Brain microvascular endothelial cell (primary cell): Measurements from ENCODE around the gene MAGOH.

ENCODE experiments used
- DNase-seq: peaks from one replicate; pipeline ENCODE4 v3.0.0-alpha.2; 2020
- H3K27ac ChIP-seq: fragments of 250-450 bp; sonication (Bioruptor Pico); 2 replicates; pipeline ENCODE4 v1.5.1; 2020; ENCODE audit warnings: mild to moderate bottlenecking, moderate library complexity
- H3K27me3 ChIP-seq: fragments of 250-450 bp; sonication (Bioruptor Pico); replicated peaks from 2 replicates; pipeline ENCODE4 v1.5.1; 2020; ENCODE audit warnings: mild to moderate bottlenecking
- H3K36me3 ChIP-seq: fragments of 250-450 bp; sonication (Bioruptor Pico); replicated peaks from 2 replicates; pipeline ENCODE4 v1.5.1; 2020; ENCODE audit warnings: mild to moderate bottlenecking
- H3K4me3 ChIP-seq: 2 replicates; pipeline ENCODE4 v1.5.1; 2011; ENCODE audit warnings: low read depth, mild to moderate bottlenecking, control low read depth, low read length, moderate library complexity
- in situ Hi-C: cut with HindIII; loops from 2 replicates; pipeline ENCODE4 v1.10.0; 2017; ENCODE audit warnings: low sequenced_read_pairs, low pct_ligation_motif_present
- TF ChIP-seq, protein P1 (sequence below): IDR thresholded peaks from 2 replicates; pipeline ENCODE4 v1.5.1; 2011; ENCODE audit warnings: low read depth, mild to moderate bottlenecking, moderate library complexity, low read length, control low read depth, inconsistent platforms; ENCODE audit errors: missing control alignments

Gene MAGOH

DNA sequence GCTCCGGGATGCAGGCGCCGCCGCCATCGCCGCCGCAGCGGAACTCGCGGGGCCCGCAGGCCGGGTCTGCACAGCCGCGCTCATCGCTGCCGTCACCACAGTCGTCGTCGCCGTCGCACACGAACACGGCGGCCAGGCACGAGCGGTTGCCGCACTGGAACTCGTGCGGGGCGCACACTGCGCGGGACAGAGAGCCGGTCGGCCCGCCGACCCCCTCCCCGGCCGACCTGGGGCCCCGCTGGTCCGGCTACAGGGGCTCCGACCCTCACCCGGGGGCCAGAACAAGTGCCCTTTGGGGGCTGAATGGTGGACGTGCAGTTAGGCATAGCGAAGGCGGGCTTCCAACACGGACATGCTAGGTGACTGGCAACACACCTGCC lies 38.6 kb upstream of the MAGOH start:
- Histone ChIP-seq H3K4me3 (no peak overlapping the region), H3K27me3 (no peaks in the 10 kb centered on the region), H3K36me3 (no peaks in the 10 kb centered on the region), H3K27ac (no peak overlapping the region)
- DNase-seq, result no peak
- TF ChIP-seq, protein P1, sequence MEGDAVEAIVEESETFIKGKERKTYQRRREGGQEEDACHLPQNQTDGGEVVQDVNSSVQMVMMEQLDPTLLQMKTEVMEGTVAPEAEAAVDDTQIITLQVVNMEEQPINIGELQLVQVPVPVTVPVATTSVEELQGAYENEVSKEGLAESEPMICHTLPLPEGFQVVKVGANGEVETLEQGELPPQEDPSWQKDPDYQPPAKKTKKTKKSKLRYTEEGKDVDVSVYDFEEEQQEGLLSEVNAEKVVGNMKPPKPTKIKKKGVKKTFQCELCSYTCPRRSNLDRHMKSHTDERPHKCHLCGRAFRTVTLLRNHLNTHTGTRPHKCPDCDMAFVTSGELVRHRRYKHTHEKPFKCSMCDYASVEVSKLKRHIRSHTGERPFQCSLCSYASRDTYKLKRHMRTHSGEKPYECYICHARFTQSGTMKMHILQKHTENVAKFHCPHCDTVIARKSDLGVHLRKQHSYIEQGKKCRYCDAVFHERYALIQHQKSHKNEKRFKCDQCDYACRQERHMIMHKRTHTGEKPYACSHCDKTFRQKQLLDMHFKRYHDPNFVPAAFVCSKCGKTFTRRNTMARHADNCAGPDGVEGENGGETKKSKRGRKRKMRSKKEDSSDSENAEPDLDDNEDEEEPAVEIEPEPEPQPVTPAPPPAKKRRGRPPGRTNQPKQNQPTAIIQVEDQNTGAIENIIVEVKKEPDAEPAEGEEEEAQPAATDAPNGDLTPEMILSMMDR, result no peak
- in situ Hi-C loops, result no loop called here

DNA sequence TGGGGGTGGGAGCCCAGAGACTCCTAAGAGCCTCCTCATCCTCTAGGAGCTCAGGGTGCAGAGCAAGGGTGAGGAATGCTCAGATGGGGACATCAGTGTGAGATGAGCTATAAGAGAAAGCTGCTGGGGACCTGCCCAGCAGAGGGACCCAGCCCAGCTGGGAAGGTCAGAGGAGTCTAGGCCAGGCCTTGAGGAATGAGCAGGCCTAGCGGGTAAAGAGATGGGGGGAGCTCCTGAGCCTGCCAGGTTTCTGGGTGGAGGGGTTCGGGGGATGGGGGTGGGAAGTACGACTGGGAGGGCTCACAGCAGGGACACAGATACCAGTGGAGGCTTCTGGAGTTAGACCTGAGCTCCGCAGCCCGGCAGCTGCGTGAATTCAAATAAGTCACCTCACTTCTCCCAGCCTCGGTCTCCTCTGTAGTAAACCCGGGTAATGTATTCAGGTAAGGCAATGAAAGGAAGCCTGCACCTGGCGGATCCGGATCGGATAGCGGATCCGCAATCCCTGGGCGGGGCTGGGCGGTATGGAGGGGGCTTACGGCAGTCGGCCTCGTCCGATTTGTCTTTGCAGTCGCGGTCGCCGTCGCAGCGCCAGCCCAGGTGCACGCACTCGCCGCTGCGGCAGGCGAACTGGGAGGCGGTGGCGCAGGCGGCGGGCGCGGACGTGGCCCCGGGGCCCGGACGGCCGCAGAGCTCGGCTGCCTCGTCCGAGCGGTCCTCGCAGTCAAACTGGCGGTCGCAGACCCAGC lies 38.0 kb upstream of the MAGOH start:
- Histone ChIP-seq H3K27ac (no peak overlapping the region), H3K27me3 (no peaks in the 10 kb centered on the region), H3K36me3 (no peaks in the 10 kb centered on the region), H3K4me3 (no peak overlapping the region)
- in situ Hi-C loops, result no loop called here
- no peak for DNase-seq
- TF ChIP-seq, protein P1, result no peak

DNA sequence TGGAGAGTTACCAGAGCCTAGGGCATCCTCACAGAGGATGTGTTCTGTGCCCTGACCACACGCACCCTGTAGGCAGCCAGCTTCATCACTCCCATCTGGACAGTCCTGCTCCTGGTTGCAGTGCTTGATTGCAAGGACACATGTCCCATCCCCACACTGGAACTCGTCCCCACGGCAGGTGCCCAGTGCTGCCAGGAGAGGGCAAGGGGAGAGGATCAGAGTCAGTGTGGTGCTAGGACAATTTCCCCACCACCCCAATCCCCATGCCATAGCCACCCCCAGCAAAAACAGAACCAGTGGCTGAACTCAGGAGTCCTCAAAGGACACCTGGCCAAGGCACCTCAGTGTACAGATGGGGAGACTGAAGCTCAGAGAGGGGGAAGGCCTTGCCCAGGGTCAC lies 37.2 kb upstream of the MAGOH start:
- H3K27me3 ChIP-seq, result no peaks in the 10 kb centered on the region
- H3K27ac ChIP-seq, result no peak overlapping the region
- in situ Hi-C loops, result no loop called here
- no peak for DNase-seq
- TF ChIP-seq, protein P1, result no peak
- H3K4me3 ChIP-seq, result no peak overlapping the region
- no peaks in the 10 kb centered on the region for H3K36me3 ChIP-seq

DNA sequence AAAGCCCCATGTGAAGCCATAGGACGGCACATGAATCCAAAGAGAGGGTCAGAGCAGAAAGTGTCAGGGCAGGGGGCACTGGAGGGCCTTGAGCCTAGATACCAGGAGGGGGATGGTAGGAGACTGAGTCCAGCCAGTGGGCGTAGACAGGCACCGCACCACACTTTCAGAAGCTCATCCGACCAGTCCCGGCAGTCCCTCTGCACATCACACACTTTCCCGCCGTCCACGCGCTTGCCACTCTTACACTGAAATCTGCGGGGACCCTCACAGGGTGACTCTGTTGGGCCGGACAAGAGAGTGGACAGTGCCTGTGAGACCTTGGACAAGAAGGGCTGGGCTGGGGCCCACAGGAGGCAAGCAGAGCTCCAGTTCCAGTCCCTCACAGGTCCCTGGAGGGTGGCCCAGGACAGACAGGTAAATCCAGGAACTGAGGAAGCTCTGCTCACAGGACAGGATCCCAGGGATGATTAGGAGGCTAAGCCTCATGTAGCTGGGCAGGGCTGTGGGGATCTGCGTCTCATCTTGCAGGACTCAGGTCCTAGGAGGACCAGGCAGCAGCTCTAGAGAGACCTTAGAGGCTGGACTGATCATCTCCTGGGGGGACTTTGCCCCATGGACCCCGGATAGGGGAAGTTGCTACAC lies 36.3 kb upstream of the MAGOH start:
- TF ChIP-seq, protein P1, result no peak
- no peak for DNase-seq
- no peak overlapping the region for H3K4me3 ChIP-seq
- H3K27ac ChIP-seq, result no peak overlapping the region
- no peaks in the 10 kb centered on the region for H3K36me3 ChIP-seq
- no peaks in the 10 kb centered on the region for H3K27me3 ChIP-seq
- in situ Hi-C loops, result no loop called here

DNA sequence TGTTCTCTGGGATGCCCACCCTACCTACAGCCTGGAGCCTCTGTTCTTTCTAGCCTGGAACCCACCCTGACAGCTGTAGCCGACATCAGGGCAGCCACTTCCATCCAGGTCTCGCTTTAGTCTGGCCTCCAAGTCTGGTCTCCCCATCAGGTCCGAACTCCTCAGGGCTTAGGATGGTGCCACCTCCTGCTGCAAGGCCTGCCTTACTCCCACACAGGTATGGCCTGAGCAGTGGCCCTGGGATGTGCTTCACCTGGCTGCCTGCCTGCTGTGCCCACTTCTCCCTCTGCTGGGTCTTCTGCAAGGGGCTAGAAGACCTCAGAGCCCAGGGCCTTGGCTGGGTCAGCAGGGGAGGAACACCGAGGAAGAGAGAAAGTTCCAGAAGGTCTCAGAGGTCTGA lies 35.7 kb upstream of the MAGOH start:
- DNase-seq, result no peak
- in situ Hi-C loops, result no loop called here
- Histone ChIP-seq H3K27ac (no peak overlapping the region), H3K27me3 (no peaks in the 10 kb centered on the region), H3K4me3 (no peak overlapping the region), H3K36me3 (no peaks in the 10 kb centered on the region)
- TF ChIP-seq, protein P1, result no peak

DNA sequence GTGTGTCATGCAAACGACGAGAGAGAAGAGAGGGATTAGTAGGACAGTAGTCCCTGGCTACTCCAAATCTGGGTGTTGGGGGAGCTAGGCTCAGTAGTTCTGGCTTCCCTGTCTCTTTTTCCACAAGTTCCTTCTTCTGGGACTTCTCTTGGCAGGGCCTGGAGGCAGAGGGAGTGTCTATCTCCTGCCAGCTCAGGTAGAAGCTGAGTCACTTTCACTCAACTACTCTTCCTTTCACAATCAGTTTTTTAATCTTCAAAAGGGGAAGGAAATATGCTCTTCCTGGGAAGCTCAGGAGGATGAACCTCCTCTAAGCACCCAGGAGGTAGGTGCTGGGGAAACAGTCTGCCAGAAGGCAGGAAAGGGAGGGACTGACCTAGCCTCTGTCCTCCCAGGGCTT lies 35.2 kb upstream of the MAGOH start:
- in situ Hi-C loops, result no loop called here

More for the DNA sequence above, 35.2 kb upstream of the MAGOH start:
- no peaks in the 10 kb centered on the region for H3K36me3 ChIP-seq
- H3K27ac ChIP-seq, result no peak overlapping the region
- TF ChIP-seq, protein P1, result no peak
- no peaks in the 10 kb centered on the region for H3K27me3 ChIP-seq
- no peak overlapping the region for H3K4me3 ChIP-seq
- DNase-seq, result no peak
